ENCODE results near the gene CYP4F3.

- TF ChIP-seq GATA2 (IDR thresholded peaks at IDR 0.05; ENCODE audit: low read depth, low read length): no peak
- TF ChIP-seq GATA3 (IDR thresholded peaks at IDR 0.05; ENCODE audit: low read depth, low read length): no peak
Measured at GRCh38 chr19:15595069-15595468, 45.6 kb upstream of the CYP4F3 start.

All from SH-SY5Y (cell line).